Esophagus muscularis mucosa (tissue), 4 donors: ENCODE results near the gene CRTC1. TPM values are rescaled to one million over a fixed set of nuclear protein-coding genes. Genes with fewer than 3 reads are reported as not detected.

Experiments
- DNase-seq: peaks from one replicate; pipeline ENCODE4 v3.0.0-alpha.2; 2017; ENCODE audit errors: extremely low spot score
- H3K27ac ChIP-seq, 4 donors: fragments of 200-600 bp; sonication (generic); replicated peaks in 1 of 4; 1 replicate in 3 of 4; 2 replicates in 1 of 4; pipeline ENCODE4 v1.5.1; 2016 to 2019; ENCODE audit warnings: mild to moderate bottlenecking in 1 of 4
- H3K27me3 ChIP-seq, 4 donors: fragments of 200-600 bp; sonication (generic); one replicate each; pipeline versions ENCODE4 v1.5.1 to v1.6.0; 2016 to 2019
- H3K36me3 ChIP-seq, 4 donors: fragments of 200-600 bp; sonication (generic); one replicate each; pipeline ENCODE4 v1.5.1; 2016 to 2019
- H3K4me1 ChIP-seq, 4 donors: fragments of 200-600 bp; sonication (generic); one replicate each; pipeline ENCODE4 v1.5.1; 2016 to 2019
- H3K4me3 ChIP-seq, 4 donors: fragments of 200-600 bp; sonication (generic); 1 replicate in 2 of 4; 2 replicates in 2 of 4; pipeline ENCODE4 v1.5.1; 2016 to 2019; ENCODE audit warnings: mild to moderate bottlenecking in 4 of 4, moderate library complexity in 1 of 4
- H3K9me3 ChIP-seq, 4 donors: fragments of 200-600 bp; sonication (generic); 1 replicate in 3 of 4; 2 replicates in 1 of 4; pipeline ENCODE4 v1.5.1; 2016 to 2019
- CTCF ChIP-seq, 3 experiments: fragments of 200-600 bp in 2 of 3; fragments of 450-650 bp in 1 of 3; sonication (generic) in 2 of 3; IDR thresholded peaks; one replicate each; pipeline ENCODE4 v1.5.1; 2017 to 2019; ENCODE audit warnings: antibody characterized with exemption in 3 of 3, mild to moderate bottlenecking in 2 of 3, moderate library complexity in 1 of 3
- EP300 ChIP-seq: sonication (generic); formaldehyde crosslinking; IDR thresholded peaks from one replicate; pipeline ENCODE4 v1.6.1; 2017; ENCODE audit warnings: antibody characterized with exemption
- POLR2A ChIP-seq: fragments of 450-650 bp; IDR thresholded peaks from one replicate; pipeline ENCODE4 v1.6.1; 2017; ENCODE audit warnings: antibody characterized with exemption, moderate library complexity, mild to moderate bottlenecking, low read depth
- POLR2AphosphoS5 ChIP-seq, 2 donors: sonication (generic); formaldehyde crosslinking; IDR thresholded peaks; one replicate each; pipeline ENCODE4 v1.6.1; 2017; ENCODE audit warnings: antibody characterized with exemption in 2 of 2
- WGBS: methylation state at CpG from one replicate; pipeline ENCODE4 v1.1.5; 2018; 5-methylcytosine and 5-hydroxymethylcytosine counted together
- intact Hi-C: fragments of 100-400 bp; cut with DNase I; formaldehyde crosslinking; loops from one replicate; pipeline ENCODE4 v1.15.1; 2023
- total RNA-seq, 4 donors: library from RNA; depleted of rRNA; stranded (reverse); fragments of >200 nt; gene quantifications; one replicate each; pipeline versions ENCODE4 v1.1.0 to v1.2.1, GENCODE V29; 2016

Gene CRTC1
- total RNA-seq, 4 donors from 2014 or later = 5.3 to 10.1 (median 6.6) TPM

GRCh38 chr19:18650468-18651041 is 32.9 kb upstream of the CRTC1 start:
- H3K9me3 ChIP-seq = no peaks in the 10 kb centered on the region
- intact Hi-C loops = no loop called here
- peak overlapping the region; percentile 83 to 88 (median 85) for H3K27ac ChIP-seq
- H3K27me3 ChIP-seq = peaks cover 0 to 4% (median 0%) of the 10 kb centered on the region in 4 donors
- peak; percentile 96 for DNase-seq
- no peaks in the 10 kb centered on the region for H3K36me3 ChIP-seq
- 36% methylated on average over 30 of the region's 34 CpGs for WGBS
- TF ChIP-seq POLR2AphosphoS5 (IDR thresholded peaks at IDR 0.05) = peak; percentile 73 to 78
- no peak for TF ChIP-seq EP300
- no peak for TF ChIP-seq CTCF (IDR thresholded peaks at IDR 0.05)
- no peak for TF ChIP-seq POLR2A
- H3K4me3 ChIP-seq = peak overlapping the region; percentile 21 to 50 (median 38)
- H3K4me1 ChIP-seq = peaks cover 43 to 83% (median 74%) of the 10 kb centered on the region in 4 donors

- peak overlapping the region in 3 of 4 donors; percentile 21 to 50 (median 35) for H3K4me3 ChIP-seq
- no peaks in the 10 kb centered on the region for H3K9me3 ChIP-seq
- peaks cover 0 to 4% (median 0%) of the 10 kb centered on the region in 4 donors for H3K27me3 ChIP-seq
- intact Hi-C loops = no loop called here
- TF ChIP-seq CTCF (IDR thresholded peaks at IDR 0.05) (no peak), EP300 (no peak), POLR2A (no peak), POLR2AphosphoS5 (IDR thresholded peaks at IDR 0.05) (no peak)
- no peak for DNase-seq
- no peaks in the 10 kb centered on the region for H3K36me3 ChIP-seq
- H3K27ac ChIP-seq = peak overlapping the region; percentile 83 to 88 (median 85)
- 100% methylated on average over 1 of the region's 1 CpG for WGBS
- H3K4me1 ChIP-seq = peaks cover 40 to 83% (median 74%) of the 10 kb centered on the region in 4 donors
Observed at GRCh38 chr19:18651300-18651699, 32.2 kb upstream of the CRTC1 start.

GRCh38 chr19:18651733-18652132 is 31.7 kb upstream of the CRTC1 start:
- intact Hi-C loops = no loop called here
- H3K27me3 ChIP-seq = peaks cover 0 to 4% (median 0%) of the 10 kb centered on the region in 4 donors
- TF ChIP-seq EP300 (no peak), POLR2AphosphoS5 (IDR thresholded peaks at IDR 0.05) (no peak), POLR2A (no peak), CTCF (IDR thresholded peaks at IDR 0.05) (no peak)
- no peaks in the 10 kb centered on the region for H3K36me3 ChIP-seq
- no peak for DNase-seq
- no peaks in the 10 kb centered on the region for H3K9me3 ChIP-seq
- peak overlapping the region; percentile 83 to 88 (median 85) for H3K27ac ChIP-seq
- H3K4me3 ChIP-seq = no peak overlapping the region
- 89% methylated on average over 6 of the region's 6 CpGs for WGBS
- H3K4me1 ChIP-seq = peaks cover 44 to 83% (median 74%) of the 10 kb centered on the region in 4 donors

- Histone ChIP-seq H3K27ac (no peak overlapping the region), H3K9me3 (no peaks in the 10 kb centered on the region), H3K4me1 (peaks cover 57 to 83% (median 75%) of the 10 kb centered on the region in 4 donors), H3K4me3 (no peak overlapping the region), H3K27me3 (peaks cover 0 to under 1% (median 0%) of the 10 kb centered on the region in 4 donors), H3K36me3 (no peaks in the 10 kb centered on the region)
- intact Hi-C loops = no loop called here
- TF ChIP-seq POLR2A = no peak
- TF ChIP-seq EP300 = no peak
- DNase-seq = no peak
- 100% methylated on average over 1 of the region's 1 CpG for WGBS
Observed at GRCh38 chr19:18653853-18654252, 29.6 kb upstream of the CRTC1 start.

- no peak overlapping the region for H3K27ac ChIP-seq
- DNase-seq = no peak
- H3K36me3 ChIP-seq = no peaks in the 10 kb centered on the region
- no peak overlapping the region for H3K4me3 ChIP-seq
- TF ChIP-seq CTCF (IDR thresholded peaks at IDR 0.05) = no peak
- no peak for TF ChIP-seq POLR2AphosphoS5 (IDR thresholded peaks at IDR 0.05)
- no peak for TF ChIP-seq EP300
- no peak for TF ChIP-seq POLR2A
- no peaks in the 10 kb centered on the region for H3K27me3 ChIP-seq
- intact Hi-C loops = no loop called here
- H3K9me3 ChIP-seq = no peaks in the 10 kb centered on the region
- H3K4me1 ChIP-seq = peaks cover 57 to 83% (median 75%) of the 10 kb centered on the region in 4 donors
- WGBS = 97% methylated on average over 7 of the region's 7 CpGs
Observed at GRCh38 chr19:18654469-18654868, 29.0 kb upstream of the CRTC1 start.
